ENCODE data around the gene WWOX. TPM values are rescaled to one million over a fixed set of nuclear protein-coding genes. Genes with fewer than 3 reads are reported as not detected.
"Not testable (repeated sequence)": the region's sequence is repeated elsewhere in the genome, so short reads cannot be mapped to it uniquely, and the experiment has no call there.

Gene WWOX
- total RNA-seq, 1 donor from 2014 or later, result 16.7 TPM

DNA sequence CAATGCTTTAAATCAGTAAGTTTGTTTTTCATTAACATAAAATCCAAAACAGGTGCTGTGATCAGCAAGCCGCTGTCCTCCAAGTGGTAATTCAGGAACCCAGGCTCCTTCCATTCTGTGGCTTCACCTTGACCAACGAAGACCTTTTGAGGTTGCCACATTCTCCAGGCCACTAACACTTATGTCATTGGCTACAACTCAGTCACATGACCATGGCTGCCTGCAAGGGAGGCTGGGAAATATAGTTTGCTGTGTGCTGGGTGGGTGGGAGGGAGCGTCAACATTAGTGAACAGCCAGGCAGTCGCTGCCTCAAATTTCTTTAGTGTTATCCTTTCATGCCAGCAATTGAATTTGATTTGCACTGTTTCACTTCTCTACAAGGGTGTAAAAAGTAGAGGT, 951.9 kb downstream of the WWOX start:
- Histone ChIP-seq H3K36me3 (ENCODE audit: control insufficient read depth in 3 of 3, insufficient read depth in 3 of 3, low read length in 3 of 3) (no peaks in the 10 kb centered on the region), H3K4me3 (ENCODE audit: low read length in 3 of 3) (no peak overlapping the region), H3K27ac (ENCODE audit: low read depth, low read length) (no peak overlapping the region), H3K9me3 (ENCODE audit: control insufficient read depth in 3 of 3, low read length in 3 of 3) (no peaks in the 10 kb centered on the region), H3K9ac (ENCODE audit: low read depth in 1 of 3, low read length in 3 of 3) (no peak overlapping the region), H3K4me1 (ENCODE audit: control insufficient read depth in 3 of 3, insufficient read depth in 3 of 3, low read length in 3 of 3) (no peaks in the 10 kb centered on the region), H3K27me3 (ENCODE audit: control insufficient read depth in 3 of 3, insufficient read depth in 3 of 3, low read length in 3 of 3) (no peaks in the 10 kb centered on the region)

GRCh38 chr16:79052198-79052597, 952.7 kb downstream of the WWOX start:
- not testable (repeated sequence) for H3K4me3 ChIP-seq (ENCODE audit: low read length in 3 of 3); H3K4me1 ChIP-seq (ENCODE audit: control insufficient read depth in 3 of 3, insufficient read depth in 3 of 3, low read length in 3 of 3); H3K27ac ChIP-seq (ENCODE audit: low read depth, low read length); H3K9me3 ChIP-seq (ENCODE audit: control insufficient read depth in 3 of 3, low read length in 3 of 3); H3K36me3 ChIP-seq (ENCODE audit: control insufficient read depth in 3 of 3, insufficient read depth in 3 of 3, low read length in 3 of 3); H3K9ac ChIP-seq (ENCODE audit: low read depth in 1 of 3, low read length in 3 of 3); H3K27me3 ChIP-seq (ENCODE audit: control insufficient read depth in 3 of 3, insufficient read depth in 3 of 3, low read length in 3 of 3)

GRCh38 chr16:79053577-79053976, 954.1 kb downstream of the WWOX start:
- Histone ChIP-seq H3K4me1 (ENCODE audit: control insufficient read depth in 3 of 3, insufficient read depth in 3 of 3, low read length in 3 of 3) (no peaks in the 10 kb centered on the region), H3K4me3 (ENCODE audit: low read length in 3 of 3) (no peak overlapping the region), H3K27ac (ENCODE audit: low read depth, low read length) (no peak overlapping the region), H3K9ac (ENCODE audit: low read depth in 1 of 3, low read length in 3 of 3) (no peak overlapping the region), H3K27me3 (ENCODE audit: control insufficient read depth in 3 of 3, insufficient read depth in 3 of 3, low read length in 3 of 3) (no peaks in the 10 kb centered on the region), H3K9me3 (ENCODE audit: control insufficient read depth in 3 of 3, low read length in 3 of 3) (no peaks in the 10 kb centered on the region), H3K36me3 (ENCODE audit: control insufficient read depth in 3 of 3, insufficient read depth in 3 of 3, low read length in 3 of 3) (no peaks in the 10 kb centered on the region)

DNA sequence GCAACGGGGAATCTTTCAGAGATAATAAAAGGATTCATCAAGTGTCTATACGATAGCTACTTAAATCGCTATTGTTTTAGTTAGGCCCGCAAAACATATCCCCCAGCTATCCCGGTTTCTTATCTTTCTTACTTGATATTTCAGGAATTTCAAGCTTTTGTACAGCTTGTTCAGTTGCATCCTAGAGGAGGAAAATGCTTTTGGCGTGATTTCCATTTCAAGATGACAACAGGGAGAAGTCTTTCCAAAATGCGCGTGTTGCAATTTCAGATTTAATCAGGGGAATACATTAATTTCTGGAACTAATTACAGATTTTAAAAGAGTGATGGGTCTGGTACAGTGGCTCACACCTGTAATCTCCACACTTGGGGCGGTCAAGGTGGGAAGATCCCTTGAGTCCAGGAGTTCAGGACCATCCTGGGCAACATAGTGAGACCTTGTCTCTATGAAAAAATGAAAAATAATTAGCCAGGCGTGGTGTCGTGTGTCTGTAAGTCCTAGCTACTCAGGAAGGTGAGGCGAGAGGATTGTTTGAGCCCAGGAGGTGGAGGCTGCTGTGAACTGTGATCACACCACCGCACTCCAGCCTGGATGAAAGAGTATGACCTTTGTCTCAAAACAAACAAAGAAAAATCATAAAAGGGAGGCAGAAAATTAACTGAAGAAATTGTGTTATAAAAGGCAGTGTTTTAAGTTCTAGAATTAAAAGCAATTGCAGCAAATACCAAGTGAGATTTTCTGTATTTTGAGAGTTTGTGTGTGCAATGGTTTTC, 954.9 kb downstream of the WWOX start:
- H3K27me3 ChIP-seq (ENCODE audit: control insufficient read depth in 3 of 3, insufficient read depth in 3 of 3, low read length in 3 of 3), result no peaks in the 10 kb centered on the region
- H3K9me3 ChIP-seq (ENCODE audit: control insufficient read depth in 3 of 3, low read length in 3 of 3), result no peaks in the 10 kb centered on the region

GRCh38 chr16:79055251-79055970, 956.0 kb downstream of the WWOX start:
- Histone ChIP-seq H3K36me3 (ENCODE audit: control insufficient read depth in 3 of 3, insufficient read depth in 3 of 3, low read length in 3 of 3) (no peaks in the 10 kb centered on the region), H3K27me3 (ENCODE audit: control insufficient read depth in 3 of 3, insufficient read depth in 3 of 3, low read length in 3 of 3) (no peaks in the 10 kb centered on the region), H3K9me3 (ENCODE audit: control insufficient read depth in 3 of 3, low read length in 3 of 3) (no peaks in the 10 kb centered on the region), H3K9ac (ENCODE audit: low read depth in 1 of 3, low read length in 3 of 3) (no peak overlapping the region), H3K4me1 (ENCODE audit: control insufficient read depth in 3 of 3, insufficient read depth in 3 of 3, low read length in 3 of 3) (no peaks in the 10 kb centered on the region), H3K4me3 (ENCODE audit: low read length in 3 of 3) (no peak overlapping the region), H3K27ac (ENCODE audit: low read depth, low read length) (no peak overlapping the region)

More for the DNA sequence above, 954.9 kb downstream of the WWOX start:
- no peak overlapping the region for H3K9ac ChIP-seq (ENCODE audit: low read depth in 1 of 3, low read length in 3 of 3)
- H3K27ac ChIP-seq (ENCODE audit: low read depth, low read length), result no peak overlapping the region
- H3K4me1 ChIP-seq (ENCODE audit: control insufficient read depth in 3 of 3, insufficient read depth in 3 of 3, low read length in 3 of 3), result no peaks in the 10 kb centered on the region
- no peak overlapping the region for H3K4me3 ChIP-seq (ENCODE audit: low read length in 3 of 3)
- H3K36me3 ChIP-seq (ENCODE audit: control insufficient read depth in 3 of 3, insufficient read depth in 3 of 3, low read length in 3 of 3), result no peaks in the 10 kb centered on the region

- Histone ChIP-seq H3K36me3 (ENCODE audit: control insufficient read depth in 3 of 3, insufficient read depth in 3 of 3, low read length in 3 of 3) (no peaks in the 10 kb centered on the region), H3K27me3 (ENCODE audit: control insufficient read depth in 3 of 3, insufficient read depth in 3 of 3, low read length in 3 of 3) (no peaks in the 10 kb centered on the region), H3K4me1 (ENCODE audit: control insufficient read depth in 3 of 3, insufficient read depth in 3 of 3, low read length in 3 of 3) (no peaks in the 10 kb centered on the region), H3K27ac (ENCODE audit: low read depth, low read length) (no peak overlapping the region), H3K4me3 (ENCODE audit: low read length in 3 of 3) (no peak overlapping the region), H3K9me3 (ENCODE audit: control insufficient read depth in 3 of 3, low read length in 3 of 3) (no peaks in the 10 kb centered on the region), H3K9ac (ENCODE audit: low read depth in 1 of 3, low read length in 3 of 3) (no peak overlapping the region)
Observed at GRCh38 chr16:79061181-79061580, 961.7 kb downstream of the WWOX start.

DNA sequence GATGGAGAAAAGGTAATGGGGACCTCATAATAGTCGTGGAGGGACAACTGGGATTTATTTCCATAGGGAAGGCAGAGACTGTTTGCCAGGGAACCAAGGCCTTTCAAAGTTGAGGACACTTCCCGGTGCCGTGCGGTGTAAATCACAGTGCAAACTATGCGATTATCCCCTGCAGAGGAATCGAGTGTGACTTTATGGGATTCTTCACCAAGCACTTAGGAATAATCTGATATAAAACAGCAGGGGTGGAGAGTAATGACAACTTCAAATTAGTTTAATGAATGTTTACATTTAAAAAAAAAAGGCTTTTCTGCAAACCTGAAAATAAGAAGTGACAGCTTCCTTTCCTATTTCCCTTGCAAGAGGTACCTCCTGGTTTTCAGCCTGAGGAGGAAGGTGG, 962.9 kb downstream of the WWOX start:
- H3K4me1 ChIP-seq (ENCODE audit: control insufficient read depth in 3 of 3, insufficient read depth in 3 of 3, low read length in 3 of 3), result no peaks in the 10 kb centered on the region
- no peaks in the 10 kb centered on the region for H3K36me3 ChIP-seq (ENCODE audit: control insufficient read depth in 3 of 3, insufficient read depth in 3 of 3, low read length in 3 of 3)

DNA sequence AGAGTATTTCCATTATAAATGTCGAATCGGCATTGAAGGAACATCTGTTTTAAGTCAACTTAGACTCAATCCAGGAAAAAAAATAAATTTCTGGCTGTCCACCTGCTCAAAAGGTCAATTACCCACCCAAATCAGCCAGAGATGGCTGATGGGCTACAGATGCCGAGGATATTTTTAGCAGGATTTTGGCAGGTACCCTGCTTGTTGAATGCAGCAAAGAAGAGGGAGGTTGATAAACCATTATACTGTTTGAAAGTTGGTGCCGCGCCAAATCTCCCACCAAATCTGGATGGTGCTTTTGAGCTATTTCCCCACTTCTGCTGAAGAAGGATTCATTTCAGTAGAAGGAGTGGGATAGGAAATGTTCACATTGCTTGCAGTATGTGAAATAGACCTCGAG, 963.4 kb downstream of the WWOX start:
- Histone ChIP-seq H3K36me3 (ENCODE audit: control insufficient read depth in 3 of 3, insufficient read depth in 3 of 3, low read length in 3 of 3) (no peaks in the 10 kb centered on the region), H3K4me3 (ENCODE audit: low read length in 3 of 3) (no peak overlapping the region), H3K27me3 (ENCODE audit: control insufficient read depth in 3 of 3, insufficient read depth in 3 of 3, low read length in 3 of 3) (no peaks in the 10 kb centered on the region), H3K9ac (ENCODE audit: low read depth in 1 of 3, low read length in 3 of 3) (no peak overlapping the region), H3K9me3 (ENCODE audit: control insufficient read depth in 3 of 3, low read length in 3 of 3) (no peaks in the 10 kb centered on the region), H3K27ac (ENCODE audit: low read depth, low read length) (no peak overlapping the region), H3K4me1 (ENCODE audit: control insufficient read depth in 3 of 3, insufficient read depth in 3 of 3, low read length in 3 of 3) (no peaks in the 10 kb centered on the region)

More for the DNA sequence above, 962.9 kb downstream of the WWOX start:
- no peaks in the 10 kb centered on the region for H3K9me3 ChIP-seq (ENCODE audit: control insufficient read depth in 3 of 3, low read length in 3 of 3)
- H3K27ac ChIP-seq (ENCODE audit: low read depth, low read length), result no peak overlapping the region
- no peaks in the 10 kb centered on the region for H3K27me3 ChIP-seq (ENCODE audit: control insufficient read depth in 3 of 3, insufficient read depth in 3 of 3, low read length in 3 of 3)
- no peak overlapping the region for H3K9ac ChIP-seq (ENCODE audit: low read depth in 1 of 3, low read length in 3 of 3)
- no peak overlapping the region for H3K4me3 ChIP-seq (ENCODE audit: low read length in 3 of 3)

DNA sequence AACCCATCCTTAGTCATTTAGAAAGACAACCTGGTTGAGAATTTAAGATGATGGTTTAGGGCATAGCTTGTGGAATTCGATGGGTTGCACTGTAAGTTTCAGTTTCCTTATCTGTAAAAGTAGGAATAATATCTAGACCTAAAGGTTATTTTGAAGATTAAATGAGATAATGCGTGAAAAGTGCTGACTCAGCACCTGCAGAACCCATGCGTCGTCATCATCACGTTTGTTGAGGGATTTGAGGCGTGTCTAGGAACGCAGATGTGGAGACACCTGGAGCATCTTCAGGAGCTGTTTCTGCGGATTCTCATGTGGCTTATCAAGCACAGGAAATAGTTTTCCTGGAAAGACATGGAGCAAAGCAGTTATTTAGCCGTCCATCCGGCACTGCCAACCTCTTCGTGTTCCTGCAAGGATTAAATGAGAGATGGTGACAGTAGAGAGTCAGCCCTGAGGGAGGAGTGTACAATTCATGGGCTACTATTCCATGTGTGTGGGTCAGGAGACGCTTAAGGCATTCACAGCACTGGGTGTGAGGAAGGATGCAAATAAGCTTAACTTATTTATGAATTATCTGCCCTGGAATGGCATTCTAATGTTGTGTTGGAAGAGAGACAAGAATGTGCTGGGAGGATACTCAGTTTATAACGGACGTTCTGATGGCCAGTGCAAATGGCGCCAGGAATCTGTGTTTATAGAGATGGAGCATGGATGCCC, 965.0 kb downstream of the WWOX start:
- Histone ChIP-seq H3K9ac (ENCODE audit: low read depth in 1 of 3, low read length in 3 of 3) (no peak overlapping the region), H3K4me3 (ENCODE audit: low read length in 3 of 3) (no peak overlapping the region), H3K27me3 (ENCODE audit: control insufficient read depth in 3 of 3, insufficient read depth in 3 of 3, low read length in 3 of 3) (no peaks in the 10 kb centered on the region)

GRCh38 chr16:79066561-79066960, 967.1 kb downstream of the WWOX start:
- no peak overlapping the region for H3K9ac ChIP-seq (ENCODE audit: low read depth in 1 of 3, low read length in 3 of 3)
- no peaks in the 10 kb centered on the region for H3K4me1 ChIP-seq (ENCODE audit: control insufficient read depth in 3 of 3, insufficient read depth in 3 of 3, low read length in 3 of 3)
- H3K9me3 ChIP-seq (ENCODE audit: control insufficient read depth in 3 of 3, low read length in 3 of 3), result no peaks in the 10 kb centered on the region
- no peaks in the 10 kb centered on the region for H3K27me3 ChIP-seq (ENCODE audit: control insufficient read depth in 3 of 3, insufficient read depth in 3 of 3, low read length in 3 of 3)
- H3K4me3 ChIP-seq (ENCODE audit: low read length in 3 of 3), result no peak overlapping the region
- no peak overlapping the region for H3K27ac ChIP-seq (ENCODE audit: low read depth, low read length)
- no peaks in the 10 kb centered on the region for H3K36me3 ChIP-seq (ENCODE audit: control insufficient read depth in 3 of 3, insufficient read depth in 3 of 3, low read length in 3 of 3)

More for the DNA sequence above, 965.0 kb downstream of the WWOX start:
- Histone ChIP-seq H3K36me3 (ENCODE audit: control insufficient read depth in 3 of 3, insufficient read depth in 3 of 3, low read length in 3 of 3) (no peaks in the 10 kb centered on the region), H3K4me1 (ENCODE audit: control insufficient read depth in 3 of 3, insufficient read depth in 3 of 3, low read length in 3 of 3) (no peaks in the 10 kb centered on the region), H3K27ac (ENCODE audit: low read depth, low read length) (no peak overlapping the region), H3K9me3 (ENCODE audit: control insufficient read depth in 3 of 3, low read length in 3 of 3) (no peaks in the 10 kb centered on the region)
